Gastrocnemius medialis (tissue), 4 donors: Measurements from ENCODE around the gene MADD.

Experiments used
- POLR2A ChIP-seq, 2 donors: fragments of 450-650 bp; IDR thresholded peaks; one replicate each; pipeline ENCODE4 v1.6.1; 2017; ENCODE audit warnings: antibody characterized with exemption in 2 of 2, mild to moderate bottlenecking in 2 of 2, moderate library complexity in 2 of 2
- TF ChIP-seq, protein P1 (sequence below), 5 experiments: fragments of 450-650 bp in 3 of 5; fragments of 200-600 bp in 2 of 5; sonication (generic) in 2 of 5; IDR thresholded peaks in 4 of 5; conservative IDR thresholded peaks in 1 of 5; 1 replicate in 4 of 5; 2 replicates in 1 of 5; pipeline ENCODE4 v1.5.1; 2016 to 2019; ENCODE audit warnings: antibody characterized with exemption in 5 of 5, mild to moderate bottlenecking in 3 of 5, moderate library complexity in 3 of 5

DNA sequence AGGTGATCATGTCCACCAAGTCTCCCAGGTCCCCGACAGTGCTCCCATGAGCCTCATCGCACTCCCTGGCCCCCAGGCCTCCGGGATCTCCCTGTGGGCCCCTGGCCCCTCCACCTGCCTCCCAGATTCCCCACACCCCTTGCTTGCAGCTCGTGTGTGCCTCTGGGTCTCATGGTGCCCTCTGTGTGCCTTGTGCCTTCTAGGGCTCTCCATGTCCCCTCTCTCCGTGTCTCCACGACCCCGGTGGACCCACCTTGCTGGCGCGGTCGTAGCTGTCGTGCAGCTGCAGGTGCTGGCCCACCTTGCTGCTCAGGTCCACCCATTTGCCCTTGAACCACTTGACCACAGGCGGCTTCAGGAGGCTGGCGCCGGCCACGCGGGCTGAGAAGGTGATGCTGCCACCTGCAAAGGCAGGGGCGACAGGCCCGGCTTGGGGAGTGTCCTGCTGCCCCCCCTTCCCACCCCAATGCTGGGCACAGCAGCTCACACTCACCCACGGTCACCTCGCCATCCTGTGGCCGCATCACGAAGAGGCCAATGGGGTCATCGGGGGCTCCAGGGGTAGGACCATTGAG lies 79.7 kb downstream of the MADD start:
- TF ChIP-seq, protein P1, sequence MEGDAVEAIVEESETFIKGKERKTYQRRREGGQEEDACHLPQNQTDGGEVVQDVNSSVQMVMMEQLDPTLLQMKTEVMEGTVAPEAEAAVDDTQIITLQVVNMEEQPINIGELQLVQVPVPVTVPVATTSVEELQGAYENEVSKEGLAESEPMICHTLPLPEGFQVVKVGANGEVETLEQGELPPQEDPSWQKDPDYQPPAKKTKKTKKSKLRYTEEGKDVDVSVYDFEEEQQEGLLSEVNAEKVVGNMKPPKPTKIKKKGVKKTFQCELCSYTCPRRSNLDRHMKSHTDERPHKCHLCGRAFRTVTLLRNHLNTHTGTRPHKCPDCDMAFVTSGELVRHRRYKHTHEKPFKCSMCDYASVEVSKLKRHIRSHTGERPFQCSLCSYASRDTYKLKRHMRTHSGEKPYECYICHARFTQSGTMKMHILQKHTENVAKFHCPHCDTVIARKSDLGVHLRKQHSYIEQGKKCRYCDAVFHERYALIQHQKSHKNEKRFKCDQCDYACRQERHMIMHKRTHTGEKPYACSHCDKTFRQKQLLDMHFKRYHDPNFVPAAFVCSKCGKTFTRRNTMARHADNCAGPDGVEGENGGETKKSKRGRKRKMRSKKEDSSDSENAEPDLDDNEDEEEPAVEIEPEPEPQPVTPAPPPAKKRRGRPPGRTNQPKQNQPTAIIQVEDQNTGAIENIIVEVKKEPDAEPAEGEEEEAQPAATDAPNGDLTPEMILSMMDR (IDR thresholded peaks at IDR 0.05 in 4 of 5, conservative IDR thresholded peaks at IDR 0.05 in 1 of 5): no peak
- no peak for TF ChIP-seq POLR2A (IDR thresholded peaks at IDR 0.05)
